GOT3 (cell line): ENCODE measurements around the gene AMOT.

ENCODE experiments used
- DNase-seq: peaks from one replicate; lab custom pipeline; 2025; ENCODE audit warnings: mixed read lengths; lab: John Stamatoyannopoulos, UW

The AMOT gene

DNA sequence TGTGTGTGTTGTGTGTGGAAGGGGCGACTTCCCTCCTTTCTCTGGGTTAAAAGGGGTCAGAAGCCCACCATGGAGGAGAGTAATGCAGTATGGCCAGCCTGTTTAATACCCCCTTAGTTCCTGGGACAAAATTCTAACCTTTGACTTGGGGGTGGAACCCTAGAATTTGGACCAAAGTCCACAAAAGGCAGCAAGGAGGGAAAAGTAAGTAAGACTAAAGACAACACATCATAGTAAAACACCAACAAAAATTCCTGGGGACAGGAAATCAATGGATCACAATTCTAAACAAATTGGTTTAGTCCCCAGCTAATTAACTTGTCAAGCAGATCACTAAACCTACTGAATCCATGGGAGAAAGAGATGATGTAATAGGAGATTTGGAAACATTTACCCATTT, 3.1 kb downstream of the AMOT start:
- no peak for DNase-seq

- no peak for DNase-seq
Measured at GRCh38 chrX:112835019-112835418, 5.6 kb downstream of the AMOT start.

DNA sequence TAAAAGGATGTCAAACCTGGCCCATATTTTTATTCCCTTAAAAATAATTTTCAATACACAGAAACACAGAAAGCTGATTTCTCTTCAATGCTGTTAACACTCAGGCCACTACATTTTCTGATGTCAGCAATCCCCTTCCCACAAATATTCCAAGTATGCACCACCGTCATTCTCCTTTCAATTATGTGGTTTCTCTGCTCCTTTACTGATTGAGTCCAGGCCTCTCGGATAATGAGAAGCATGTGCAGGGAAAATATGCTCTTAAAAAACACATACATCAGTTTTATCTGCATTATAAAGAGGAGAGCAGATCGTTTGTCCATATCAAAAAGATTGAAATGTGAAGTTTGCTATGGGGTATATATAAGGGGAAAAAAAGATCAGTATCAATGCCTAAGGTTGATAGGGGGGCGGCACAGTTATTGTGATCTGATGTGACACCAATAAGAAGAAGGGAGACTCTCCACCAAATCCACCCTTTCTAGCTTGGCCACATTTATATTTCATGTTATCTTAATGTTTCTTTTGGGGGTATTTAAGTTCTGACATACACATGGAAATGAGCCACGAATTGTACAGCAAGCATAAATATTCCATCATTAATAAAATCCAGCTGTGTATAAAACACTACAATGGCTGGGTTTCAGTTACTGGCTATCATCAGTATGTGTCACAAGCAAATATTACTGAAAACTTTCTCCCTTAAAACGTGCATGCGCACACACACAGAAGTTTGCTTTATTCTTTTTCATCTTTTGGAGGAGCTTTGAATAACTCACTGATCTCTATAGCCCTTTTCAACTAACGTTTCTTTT, 6.4 kb downstream of the AMOT start:
- no peak for DNase-seq

DNA sequence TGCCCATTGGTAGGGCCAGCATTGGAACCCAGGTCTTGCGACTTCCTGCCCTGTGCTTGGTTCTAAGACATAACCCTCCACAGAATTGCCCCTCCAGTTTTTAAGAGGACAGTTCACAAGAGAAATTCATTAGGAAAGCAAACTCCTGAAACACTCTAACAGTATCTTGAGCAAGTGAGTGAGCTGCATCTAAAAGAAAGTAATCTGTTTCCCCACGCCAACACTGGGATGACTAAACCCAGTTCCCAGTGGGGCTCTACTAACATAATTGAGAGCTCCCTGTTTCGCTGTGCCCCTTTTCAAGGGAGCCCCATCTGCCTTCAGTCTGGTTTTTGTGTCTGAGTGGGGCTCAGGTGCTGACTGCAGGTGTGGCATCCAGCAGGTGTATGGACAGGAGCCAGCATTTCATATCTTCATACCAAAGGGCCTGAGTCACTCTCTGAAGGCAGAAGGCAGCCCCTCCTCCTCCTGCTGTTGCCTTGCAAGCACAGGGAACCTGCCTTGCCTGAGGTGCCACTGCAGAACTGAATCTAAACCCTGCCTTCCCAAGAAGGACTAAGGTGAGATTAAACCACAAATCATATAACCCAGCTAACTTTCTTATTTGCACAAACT, 8.0 kb downstream of the AMOT start:
- no peak for DNase-seq

DNA sequence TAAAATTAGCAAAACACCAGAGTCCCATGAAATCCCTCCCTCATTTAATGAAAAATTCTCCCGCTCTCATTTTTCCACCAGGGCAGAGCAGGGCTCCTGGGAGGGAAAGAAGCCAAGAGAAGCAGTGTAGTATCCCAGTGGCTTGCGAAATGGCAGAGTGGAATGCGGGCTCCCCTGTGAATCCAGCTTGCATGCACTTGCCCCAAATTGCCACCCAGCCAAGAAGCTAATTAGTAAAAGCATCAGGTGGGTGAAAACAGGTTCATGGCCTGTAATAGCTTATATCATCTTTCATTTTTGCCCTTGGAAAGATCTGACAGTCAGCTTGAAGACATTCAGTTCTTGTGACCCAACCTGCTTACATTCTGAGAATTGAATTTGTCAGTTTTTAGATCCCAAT, 10.1 kb downstream of the AMOT start:
- no peak for DNase-seq

DNA sequence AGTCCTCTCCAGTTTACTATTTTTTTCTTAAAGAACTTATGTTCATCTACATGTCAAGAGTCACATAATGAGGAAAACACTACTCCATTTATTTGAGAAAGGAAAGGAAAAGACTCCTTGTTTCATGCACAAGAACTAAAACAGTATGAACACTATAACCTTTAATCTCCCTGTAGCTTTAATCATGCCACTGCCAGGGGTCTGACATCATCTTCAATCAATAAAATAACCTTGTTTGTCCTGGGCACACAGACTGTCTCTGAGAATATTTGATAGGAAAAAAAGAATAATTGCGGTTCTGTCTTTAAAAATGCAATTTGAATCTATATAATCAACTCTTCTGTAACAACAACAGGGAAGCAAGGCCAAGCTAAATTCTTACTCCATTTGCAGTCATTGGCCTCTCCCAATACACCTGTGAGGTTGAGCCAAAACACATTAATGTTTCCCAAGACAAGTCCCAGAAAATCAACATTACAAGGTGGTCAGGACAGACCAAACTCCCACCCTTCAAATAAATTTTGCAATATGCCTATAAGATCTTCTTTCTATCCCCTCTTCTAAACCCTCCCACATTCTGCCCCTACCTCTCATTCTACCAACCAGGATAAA, 13.2 kb downstream of the AMOT start:
- DNase-seq = no peak

DNA sequence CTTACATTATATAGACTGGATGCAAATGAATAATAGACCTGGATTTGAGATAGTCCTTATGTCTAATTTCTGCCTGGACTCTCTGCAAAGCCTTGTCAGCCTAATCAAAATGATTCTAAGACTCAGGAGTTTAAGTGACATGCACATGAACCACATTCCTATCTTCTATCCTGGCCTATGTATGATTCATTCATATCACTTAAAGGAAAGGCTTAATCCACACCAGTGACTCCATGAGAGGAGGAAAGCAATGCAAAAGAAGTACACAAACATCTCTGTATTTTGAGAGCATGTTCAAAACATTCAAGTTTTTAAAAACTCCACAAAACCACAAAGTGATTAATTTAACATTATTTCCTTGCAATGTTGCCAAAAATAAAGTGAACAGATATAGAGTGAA, 14.6 kb downstream of the AMOT start:
- DNase-seq = no peak

DNA sequence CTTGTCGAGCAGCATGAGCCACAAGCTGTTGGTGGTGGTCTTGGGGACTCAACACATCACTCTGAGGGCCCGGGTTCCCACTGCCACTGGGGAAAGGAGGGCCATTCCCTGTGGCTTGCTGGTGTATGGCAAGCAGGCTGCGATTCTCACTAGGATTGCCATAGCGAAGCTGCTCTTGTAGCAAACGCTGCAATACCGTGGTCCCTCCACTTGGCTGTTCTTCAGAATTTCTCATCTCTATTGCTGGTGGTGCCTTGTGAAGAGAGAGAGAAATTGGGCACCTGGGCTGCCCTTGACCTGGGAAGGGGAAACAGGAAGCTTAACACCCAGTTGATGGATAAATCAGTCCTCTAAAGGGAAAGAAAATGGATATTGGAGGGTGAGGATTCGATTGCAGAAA, 17.7 kb downstream of the AMOT start:
- DNase-seq = no peak

GRCh38 chrX:112820364-112821268, 20.0 kb downstream of the AMOT start:
- no peak for DNase-seq

DNA sequence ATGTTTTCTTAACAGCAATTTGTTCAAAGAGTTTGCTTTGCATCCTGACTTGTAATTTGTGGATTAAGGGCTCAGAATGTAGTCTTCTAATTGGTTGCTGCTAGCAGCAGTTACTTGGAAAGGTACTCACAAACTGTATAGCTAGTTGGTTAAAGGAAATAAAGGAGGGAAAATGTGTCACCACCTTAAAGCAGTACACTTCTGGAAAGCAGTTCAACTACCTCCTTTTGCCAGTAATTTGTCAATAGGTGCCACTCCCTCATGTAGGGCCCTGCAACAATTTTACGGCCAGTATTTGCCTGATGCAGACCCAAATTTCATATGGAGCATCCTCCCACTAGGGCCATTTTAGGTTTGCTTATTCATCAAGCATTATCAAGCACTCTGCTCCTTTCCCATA, 20.8 kb downstream of the AMOT start:
- DNase-seq = no peak

- DNase-seq = no peak
Measured at GRCh38 chrX:112819008-112819640, 21.5 kb downstream of the AMOT start.

- DNase-seq = no peak
Measured at GRCh38 chrX:112818114-112819007, 22.3 kb downstream of the AMOT start.

- no peak for DNase-seq
Measured at GRCh38 chrX:112816908-112817307, 23.7 kb downstream of the AMOT start.

- no peak for DNase-seq
Measured at GRCh38 chrX:112814496-112814895, 26.1 kb downstream of the AMOT start.

DNA sequence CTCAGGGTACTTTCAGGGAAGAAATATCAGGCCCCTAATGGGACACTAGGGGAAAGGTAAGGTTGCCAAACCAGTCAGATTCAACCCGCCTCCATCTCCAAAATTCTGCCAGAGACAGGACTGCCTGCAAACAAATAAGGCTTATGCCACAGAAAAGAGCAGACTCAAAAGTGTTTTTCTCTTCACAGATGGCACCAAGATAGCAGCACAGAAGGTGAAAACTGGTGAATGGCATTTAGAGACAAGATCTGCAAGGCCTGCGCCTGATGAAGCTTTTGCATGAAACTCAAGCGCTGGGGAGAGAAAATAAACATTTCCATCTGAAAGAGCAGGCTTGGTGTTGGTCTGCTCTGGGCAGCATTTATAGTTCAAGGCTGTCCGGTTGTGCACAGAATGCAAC, 27.9 kb downstream of the AMOT start:
- DNase-seq = no peak

- DNase-seq = no peak
Measured at GRCh38 chrX:112808651-112809195, 31.9 kb downstream of the AMOT start.

- DNase-seq = no peak
Measured at GRCh38 chrX:112808007-112808406, 32.6 kb downstream of the AMOT start.

DNA sequence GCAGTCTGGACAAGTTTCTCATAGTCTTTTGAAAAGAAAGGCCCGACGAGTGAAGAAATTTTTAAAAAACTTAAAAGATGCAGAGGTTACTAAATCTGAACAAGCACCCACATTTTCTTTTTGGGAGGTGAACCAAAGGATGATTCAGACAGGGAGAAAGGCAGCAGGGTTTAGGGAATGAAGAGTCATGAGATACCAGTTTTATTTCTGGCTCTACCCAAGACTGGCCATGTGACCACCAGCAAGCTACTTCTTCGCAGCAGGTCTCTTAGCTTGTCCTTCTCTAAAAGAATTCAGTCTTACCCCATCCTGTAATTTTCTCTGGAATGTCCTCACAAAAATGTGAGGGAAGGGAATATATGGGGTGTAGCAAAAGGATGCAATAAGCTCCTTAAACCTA, 37.6 kb downstream of the AMOT start:
- no peak for DNase-seq

GRCh38 chrX:112802541-112802940, 38.1 kb downstream of the AMOT start:
- DNase-seq = no peak

- no peak for DNase-seq
Measured at GRCh38 chrX:112800971-112801775, 39.5 kb downstream of the AMOT start.
